HL-60 (cell line): Measurements from ENCODE around the gene RSF1.
A peak's percentile ranks its signal among the peaks of the same experiment; 100 is the strongest.

Source experiments
- DNase-seq, 2 experiments: peaks; one replicate each; pipeline ENCODE4 v3.0.0-alpha.2; 2010 to 2020; ENCODE audit warnings: low read depth in 1 of 2, low spot score in 1 of 2
- H3K27ac ChIP-seq: fragments of 250-450 bp; sonication (Bioruptor Pico); replicated peaks from 2 replicates; pipeline ENCODE4 v1.5.1; 2020; ENCODE audit warnings: mild to moderate bottlenecking, moderate library complexity
- H3K27me3 ChIP-seq: fragments of 250-450 bp; sonication (Bioruptor Pico); 2 replicates; pipeline ENCODE4 v1.5.1; 2021; ENCODE audit warnings: mild to moderate bottlenecking, moderate library complexity; ENCODE audit not compliant: insufficient read depth, poor library complexity, severe bottlenecking
- H3K4me3 ChIP-seq: replicated peaks from 2 replicates; pipeline ENCODE4 v1.5.1; 2011; ENCODE audit warnings: mild to moderate bottlenecking, control low read depth, low read length; ENCODE audit not compliant: insufficient read depth
- GABPA ChIP-seq: IDR thresholded peaks from 2 replicates; pipeline ENCODE4 v1.6.1; 2012; ENCODE audit warnings: low read depth
- POLR2AphosphoS5 ChIP-seq: IDR thresholded peaks from 2 replicates; pipeline ENCODE4 v1.6.1; 2012; ENCODE audit warnings: low read depth
- SPI1 ChIP-seq: IDR thresholded peaks from 2 replicates; pipeline ENCODE4 v1.6.1; 2012; ENCODE audit warnings: low read depth, mild to moderate bottlenecking, borderline replicate concordance
- long read RNA-seq: library from polyadenylated mRNA; unstranded; transcript quantifications from one replicate; pipeline ENCODE4 v2.0.0, GENCODE V29; 2020
- TF ChIP-seq, protein P1 (sequence below): IDR thresholded peaks from 2 replicates; pipeline ENCODE4 v1.6.1; 2012; ENCODE audit warnings: low read depth; ENCODE audit not compliant: insufficient replicate concordance
- TF ChIP-seq, protein P2 (sequence below): IDR thresholded peaks from one replicate; pipeline ENCODE4 v1.5.1; 2011; ENCODE audit warnings: low read length, control low read depth, inconsistent platforms; ENCODE audit not compliant: insufficient read depth

RSF1 gene, protein sequence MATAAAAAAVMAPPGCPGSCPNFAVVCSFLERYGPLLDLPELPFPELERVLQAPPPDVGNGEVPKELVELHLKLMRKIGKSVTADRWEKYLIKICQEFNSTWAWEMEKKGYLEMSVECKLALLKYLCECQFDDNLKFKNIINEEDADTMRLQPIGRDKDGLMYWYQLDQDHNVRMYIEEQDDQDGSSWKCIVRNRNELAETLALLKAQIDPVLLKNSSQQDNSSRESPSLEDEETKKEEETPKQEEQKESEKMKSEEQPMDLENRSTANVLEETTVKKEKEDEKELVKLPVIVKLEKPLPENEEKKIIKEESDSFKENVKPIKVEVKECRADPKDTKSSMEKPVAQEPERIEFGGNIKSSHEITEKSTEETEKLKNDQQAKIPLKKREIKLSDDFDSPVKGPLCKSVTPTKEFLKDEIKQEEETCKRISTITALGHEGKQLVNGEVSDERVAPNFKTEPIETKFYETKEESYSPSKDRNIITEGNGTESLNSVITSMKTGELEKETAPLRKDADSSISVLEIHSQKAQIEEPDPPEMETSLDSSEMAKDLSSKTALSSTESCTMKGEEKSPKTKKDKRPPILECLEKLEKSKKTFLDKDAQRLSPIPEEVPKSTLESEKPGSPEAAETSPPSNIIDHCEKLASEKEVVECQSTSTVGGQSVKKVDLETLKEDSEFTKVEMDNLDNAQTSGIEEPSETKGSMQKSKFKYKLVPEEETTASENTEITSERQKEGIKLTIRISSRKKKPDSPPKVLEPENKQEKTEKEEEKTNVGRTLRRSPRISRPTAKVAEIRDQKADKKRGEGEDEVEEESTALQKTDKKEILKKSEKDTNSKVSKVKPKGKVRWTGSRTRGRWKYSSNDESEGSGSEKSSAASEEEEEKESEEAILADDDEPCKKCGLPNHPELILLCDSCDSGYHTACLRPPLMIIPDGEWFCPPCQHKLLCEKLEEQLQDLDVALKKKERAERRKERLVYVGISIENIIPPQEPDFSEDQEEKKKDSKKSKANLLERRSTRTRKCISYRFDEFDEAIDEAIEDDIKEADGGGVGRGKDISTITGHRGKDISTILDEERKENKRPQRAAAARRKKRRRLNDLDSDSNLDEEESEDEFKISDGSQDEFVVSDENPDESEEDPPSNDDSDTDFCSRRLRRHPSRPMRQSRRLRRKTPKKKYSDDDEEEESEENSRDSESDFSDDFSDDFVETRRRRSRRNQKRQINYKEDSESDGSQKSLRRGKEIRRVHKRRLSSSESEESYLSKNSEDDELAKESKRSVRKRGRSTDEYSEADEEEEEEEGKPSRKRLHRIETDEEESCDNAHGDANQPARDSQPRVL (N-terminal part only)
- long read RNA-seq, transcript RSF1-206 (6 exons, 2,107 nt): major isoform, 20 of 44 reads
- long read RNA-seq, partial matches to known transcripts: 11 of 44 reads
- long read RNA-seq, other reads (novel, unspliced or antisense): 13 of 44 reads

DNA sequence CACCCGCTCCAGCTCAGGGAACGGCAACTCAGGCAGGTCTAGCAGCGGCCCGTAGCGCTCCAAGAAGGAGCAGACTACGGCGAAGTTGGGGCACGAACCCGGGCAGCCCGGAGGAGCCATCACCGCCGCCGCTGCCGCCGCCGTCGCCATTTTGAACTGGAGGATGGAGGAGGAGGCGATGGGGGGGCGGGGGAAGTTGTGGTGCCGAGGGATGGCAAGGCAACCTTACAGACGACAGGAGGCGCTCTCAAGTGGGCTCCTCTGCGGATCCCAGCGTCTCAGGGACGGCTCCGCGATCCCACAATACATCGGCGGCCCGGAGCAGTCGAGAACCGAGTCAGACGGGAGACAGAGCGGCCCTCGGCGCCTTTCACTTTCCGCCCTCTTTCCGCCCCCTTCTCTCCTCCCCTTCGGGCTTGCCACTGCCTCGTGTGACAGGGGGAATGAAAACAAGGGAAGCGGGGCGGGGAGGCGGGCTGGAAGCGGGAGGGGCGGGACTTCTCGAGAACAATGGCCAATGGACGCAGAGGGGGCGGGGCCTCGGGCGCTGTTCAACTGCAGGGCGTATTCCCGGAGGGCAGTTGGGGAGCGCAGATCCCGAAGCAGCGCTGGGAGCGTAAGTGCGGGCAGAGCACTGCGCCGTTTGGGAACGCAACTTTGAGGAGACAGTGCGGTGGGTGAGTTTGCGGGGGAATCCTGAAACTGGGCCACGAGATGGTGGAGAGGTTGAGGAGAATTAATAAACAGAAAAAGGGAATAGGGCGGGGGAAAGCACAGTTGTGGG, at the start of gene RSF1, which contains the start of gene AAMDC:
TSS of gene RSF1 (minus strand) at position 158 of the 784 bp plus-strand sequence. CDS start at position 150, 8 bp downstream.
TSS of gene AAMDC (plus strand) at position 580 of the 784 bp plus-strand sequence. CDS start 21,353 bp downstream, outside the sequence.
- TF ChIP-seq, protein P1, sequence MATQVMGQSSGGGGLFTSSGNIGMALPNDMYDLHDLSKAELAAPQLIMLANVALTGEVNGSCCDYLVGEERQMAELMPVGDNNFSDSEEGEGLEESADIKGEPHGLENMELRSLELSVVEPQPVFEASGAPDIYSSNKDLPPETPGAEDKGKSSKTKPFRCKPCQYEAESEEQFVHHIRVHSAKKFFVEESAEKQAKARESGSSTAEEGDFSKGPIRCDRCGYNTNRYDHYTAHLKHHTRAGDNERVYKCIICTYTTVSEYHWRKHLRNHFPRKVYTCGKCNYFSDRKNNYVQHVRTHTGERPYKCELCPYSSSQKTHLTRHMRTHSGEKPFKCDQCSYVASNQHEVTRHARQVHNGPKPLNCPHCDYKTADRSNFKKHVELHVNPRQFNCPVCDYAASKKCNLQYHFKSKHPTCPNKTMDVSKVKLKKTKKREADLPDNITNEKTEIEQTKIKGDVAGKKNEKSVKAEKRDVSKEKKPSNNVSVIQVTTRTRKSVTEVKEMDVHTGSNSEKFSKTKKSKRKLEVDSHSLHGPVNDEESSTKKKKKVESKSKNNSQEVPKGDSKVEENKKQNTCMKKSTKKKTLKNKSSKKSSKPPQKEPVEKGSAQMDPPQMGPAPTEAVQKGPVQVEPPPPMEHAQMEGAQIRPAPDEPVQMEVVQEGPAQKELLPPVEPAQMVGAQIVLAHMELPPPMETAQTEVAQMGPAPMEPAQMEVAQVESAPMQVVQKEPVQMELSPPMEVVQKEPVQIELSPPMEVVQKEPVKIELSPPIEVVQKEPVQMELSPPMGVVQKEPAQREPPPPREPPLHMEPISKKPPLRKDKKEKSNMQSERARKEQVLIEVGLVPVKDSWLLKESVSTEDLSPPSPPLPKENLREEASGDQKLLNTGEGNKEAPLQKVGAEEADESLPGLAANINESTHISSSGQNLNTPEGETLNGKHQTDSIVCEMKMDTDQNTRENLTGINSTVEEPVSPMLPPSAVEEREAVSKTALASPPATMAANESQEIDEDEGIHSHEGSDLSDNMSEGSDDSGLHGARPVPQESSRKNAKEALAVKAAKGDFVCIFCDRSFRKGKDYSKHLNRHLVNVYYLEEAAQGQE: peak; percentile 68
- 0 out of 2 replicates have a peak, but pooled peaks have one; percentile 44 for TF ChIP-seq GABPA
- TF ChIP-seq, protein P2, sequence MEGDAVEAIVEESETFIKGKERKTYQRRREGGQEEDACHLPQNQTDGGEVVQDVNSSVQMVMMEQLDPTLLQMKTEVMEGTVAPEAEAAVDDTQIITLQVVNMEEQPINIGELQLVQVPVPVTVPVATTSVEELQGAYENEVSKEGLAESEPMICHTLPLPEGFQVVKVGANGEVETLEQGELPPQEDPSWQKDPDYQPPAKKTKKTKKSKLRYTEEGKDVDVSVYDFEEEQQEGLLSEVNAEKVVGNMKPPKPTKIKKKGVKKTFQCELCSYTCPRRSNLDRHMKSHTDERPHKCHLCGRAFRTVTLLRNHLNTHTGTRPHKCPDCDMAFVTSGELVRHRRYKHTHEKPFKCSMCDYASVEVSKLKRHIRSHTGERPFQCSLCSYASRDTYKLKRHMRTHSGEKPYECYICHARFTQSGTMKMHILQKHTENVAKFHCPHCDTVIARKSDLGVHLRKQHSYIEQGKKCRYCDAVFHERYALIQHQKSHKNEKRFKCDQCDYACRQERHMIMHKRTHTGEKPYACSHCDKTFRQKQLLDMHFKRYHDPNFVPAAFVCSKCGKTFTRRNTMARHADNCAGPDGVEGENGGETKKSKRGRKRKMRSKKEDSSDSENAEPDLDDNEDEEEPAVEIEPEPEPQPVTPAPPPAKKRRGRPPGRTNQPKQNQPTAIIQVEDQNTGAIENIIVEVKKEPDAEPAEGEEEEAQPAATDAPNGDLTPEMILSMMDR: peak; percentile 56
- no peak for TF ChIP-seq SPI1
- no peaks in the 10 kb centered on the region for H3K27me3 ChIP-seq
- peak within 1 kb of the TSS; percentile 97 for H3K4me3 ChIP-seq
- DNase-seq: peak; percentile 93 to 98
- H3K27ac ChIP-seq: peak within 1 kb of the TSS; percentile 93

DNA sequence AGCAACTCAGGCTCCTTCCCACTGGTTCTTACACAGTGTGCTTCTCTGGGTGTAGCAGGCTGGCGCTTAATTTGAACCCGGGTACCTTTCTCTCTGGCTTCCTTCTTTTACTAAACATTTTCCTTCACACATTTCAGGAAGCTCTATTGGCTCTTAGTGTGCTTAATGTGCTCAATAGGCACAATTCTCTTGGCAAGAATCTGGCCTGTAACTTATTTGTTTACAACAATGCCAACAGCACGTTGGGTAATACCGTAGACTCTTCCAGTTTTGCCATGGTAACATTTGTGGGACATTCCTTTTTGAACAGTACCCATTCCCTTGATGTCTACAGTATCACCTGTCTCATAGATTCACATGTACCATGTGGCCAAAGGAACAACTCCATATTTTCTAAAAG, 48.2 kb upstream of the RSF1 start:
- H3K27ac ChIP-seq: no peak overlapping the region
- H3K4me3 ChIP-seq: no peak overlapping the region
- no peak for DNase-seq
- no peak for TF ChIP-seq GABPA
- TF ChIP-seq, protein P1: no peak
- TF ChIP-seq, protein P2: no peak
- TF ChIP-seq POLR2AphosphoS5: no peak
- no peak for TF ChIP-seq SPI1
- H3K27me3 ChIP-seq: no peaks in the 10 kb centered on the region
